Measurements from ENCODE around the gene NSUN3.
"Not testable (repeated sequence)": the region's sequence is repeated elsewhere in the genome, so short reads cannot be mapped to it uniquely, and the experiment has no call there.

The NSUN3 gene

DNA sequence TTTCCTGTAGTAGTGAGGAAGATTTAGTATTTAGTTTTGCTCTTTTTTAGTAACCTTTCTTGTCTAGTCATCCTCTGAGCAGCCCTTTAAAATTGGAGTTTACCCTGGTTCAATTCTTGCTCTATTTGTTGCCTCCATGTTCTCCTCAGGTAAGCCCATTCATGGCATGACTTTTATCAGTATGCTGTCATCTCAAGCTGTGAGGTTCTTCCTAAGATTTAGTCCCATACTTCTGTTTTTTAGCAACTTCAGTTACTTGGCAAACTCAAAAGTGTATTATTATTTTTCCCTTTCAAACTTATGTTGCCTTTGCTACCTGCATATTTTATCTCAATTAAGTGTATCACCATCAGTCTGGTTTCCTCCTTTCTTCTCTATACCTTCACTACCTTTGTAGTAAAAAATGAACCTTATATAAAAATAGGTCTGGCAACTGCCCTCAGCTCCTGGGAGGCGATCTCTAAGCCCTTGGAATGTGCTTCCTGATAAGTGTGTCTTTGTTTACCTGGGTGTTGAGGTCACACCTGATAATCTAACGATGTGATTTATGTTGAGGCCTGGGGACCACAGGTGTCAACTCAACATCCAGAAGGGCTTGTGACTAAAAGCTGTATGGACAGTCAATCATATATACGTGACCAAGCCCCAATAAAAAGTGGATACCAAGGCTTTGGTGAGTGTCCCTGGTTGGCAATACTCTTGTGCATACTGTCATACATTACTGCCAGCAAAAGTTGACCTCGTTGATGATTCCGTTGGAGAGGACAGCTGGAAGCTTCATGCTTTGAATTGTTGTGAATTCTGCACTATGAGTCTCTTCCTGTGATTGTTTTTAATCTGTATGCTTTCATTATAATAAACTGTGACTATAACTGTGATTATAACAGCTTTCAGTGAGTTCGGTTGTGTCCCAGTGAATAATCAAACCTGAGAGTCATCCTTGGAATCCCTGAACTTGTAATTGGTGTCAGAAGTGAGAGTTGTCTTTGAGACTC, 3.9 kb downstream of the NSUN3 start:
- DNase-seq (ENCODE audit: low read depth in 1 of 2, low spot score in 1 of 2) = no peak

DNA sequence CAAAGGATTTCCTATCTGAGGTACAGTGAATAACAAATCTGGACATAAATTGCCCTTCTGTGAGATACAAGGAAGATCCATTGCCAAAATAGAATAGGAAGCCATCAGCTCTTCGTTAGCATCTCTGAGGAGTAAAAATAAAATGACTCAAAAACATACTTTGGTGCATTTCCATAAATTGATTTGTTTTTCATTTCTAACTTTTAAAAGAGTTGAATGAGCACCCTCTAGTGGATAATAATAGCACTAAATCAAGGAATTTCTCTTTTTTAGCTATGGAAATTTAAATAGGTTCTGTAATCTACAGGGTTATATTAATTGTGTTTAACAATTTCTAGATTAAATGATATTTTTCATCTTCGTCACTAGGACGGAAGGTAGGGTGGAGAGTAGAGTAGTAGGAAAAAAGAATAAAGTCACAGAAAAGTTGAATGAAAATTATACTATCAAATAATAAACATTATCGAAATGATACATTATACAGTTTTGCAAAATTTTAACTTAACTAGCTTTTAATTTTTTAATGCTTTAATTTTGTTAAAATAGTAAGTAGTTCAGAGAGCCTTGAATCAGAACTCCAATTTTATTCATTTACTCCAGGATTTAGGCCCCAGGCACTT, 6.4 kb downstream of the NSUN3 start:
- no peak for DNase-seq (ENCODE audit: low read depth in 1 of 2, low spot score in 1 of 2)

DNA sequence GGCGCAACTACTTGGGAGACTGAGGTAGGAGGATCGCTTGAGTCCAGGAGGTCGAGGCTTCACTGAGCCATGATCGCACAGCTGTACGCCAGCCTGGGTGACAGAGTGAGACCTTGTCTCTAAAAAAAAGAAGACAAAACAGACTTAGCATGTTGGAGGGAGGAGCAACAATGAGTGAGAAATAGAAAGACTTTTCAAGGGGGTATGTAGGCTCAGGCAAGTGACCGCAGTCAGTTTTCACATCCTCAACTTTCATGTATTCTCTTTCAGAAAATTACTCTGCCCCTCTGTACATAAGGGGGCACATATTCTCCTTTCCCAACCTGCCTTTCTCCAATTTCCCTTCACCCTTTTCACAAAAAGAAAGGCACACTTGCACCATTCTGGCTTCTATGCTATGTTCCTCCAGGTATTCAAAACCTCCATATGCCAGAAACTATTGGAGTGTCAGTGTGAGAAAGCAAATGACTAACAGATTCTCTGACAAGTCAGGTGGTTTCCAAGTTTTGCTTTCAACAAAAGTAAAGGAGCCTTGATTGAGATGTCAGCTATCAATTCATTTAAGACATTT, 7.6 kb downstream of the NSUN3 start:
- DNase-seq (ENCODE audit: low read depth in 1 of 2, low spot score in 1 of 2) = no peak

DNA sequence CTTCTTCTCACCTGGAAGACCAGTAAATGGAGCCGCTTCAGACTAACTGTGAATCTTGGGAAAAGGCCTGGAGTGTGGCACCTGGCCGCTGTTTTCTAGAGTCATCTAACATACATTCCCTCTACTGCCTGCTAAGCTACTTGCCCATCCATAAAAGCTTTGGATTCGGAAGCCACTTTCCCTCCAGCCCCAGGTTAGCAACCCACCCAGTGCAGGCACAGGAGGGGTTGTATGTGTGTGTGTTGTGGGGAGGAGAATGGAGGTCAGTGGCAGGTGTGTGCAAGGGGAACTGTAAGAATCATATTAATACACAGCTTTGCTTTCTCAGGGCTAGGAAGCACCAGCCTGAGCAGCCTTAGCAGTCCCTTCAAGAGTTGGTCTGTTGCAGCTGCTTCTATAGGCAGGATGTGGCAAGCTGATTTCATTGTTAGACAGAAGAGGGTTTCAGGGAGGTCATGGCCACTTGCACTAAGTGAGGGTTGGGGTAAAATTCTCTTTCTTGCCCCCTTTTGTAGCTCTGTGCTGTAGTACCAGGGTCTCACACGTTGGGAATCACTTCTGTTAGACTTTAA, 8.9 kb downstream of the NSUN3 start:
- no peak for DNase-seq (ENCODE audit: low read depth in 1 of 2, low spot score in 1 of 2)

DNA sequence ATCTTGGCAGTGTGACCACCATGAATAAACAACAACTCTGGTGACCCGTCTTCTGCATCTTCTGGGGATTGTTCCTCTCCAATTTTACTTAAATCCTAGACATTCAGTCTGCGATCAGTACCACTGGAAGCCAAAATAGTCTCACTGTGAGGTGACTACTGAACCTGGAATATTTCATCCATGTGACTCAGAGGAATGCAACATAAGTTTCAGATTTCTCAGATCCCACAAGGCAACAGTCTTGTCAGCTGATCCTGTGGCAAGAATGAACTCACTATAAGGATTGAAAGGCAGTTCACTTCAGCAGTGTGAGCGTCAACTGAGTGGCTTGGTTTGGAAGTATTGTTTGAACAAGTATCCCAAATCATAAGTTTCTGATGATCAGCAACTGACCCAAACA, 13.2 kb downstream of the NSUN3 start:
- no peak for DNase-seq (ENCODE audit: low read depth in 1 of 2, low spot score in 1 of 2)

DNA sequence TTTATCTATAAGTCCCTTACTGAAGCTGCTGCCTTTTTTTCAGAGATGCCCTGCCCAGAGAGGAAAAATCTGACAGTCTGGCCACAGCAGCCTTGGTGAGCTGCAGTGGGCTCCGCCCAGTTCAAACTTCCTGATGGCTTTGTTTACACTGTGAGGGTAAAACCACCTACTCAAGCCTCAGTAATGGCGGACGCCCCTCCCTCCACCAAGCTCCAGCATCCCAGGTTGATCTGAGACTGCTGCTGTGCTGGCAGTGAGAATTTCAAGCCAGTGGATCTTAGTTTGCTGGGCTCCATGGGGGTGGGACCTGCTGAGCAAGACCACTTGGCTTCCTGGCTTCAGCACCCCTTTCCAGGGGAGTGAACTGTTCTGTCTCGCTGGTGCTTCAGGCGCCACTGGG, 17.7 kb downstream of the NSUN3 start:
- not testable (repeated sequence) for DNase-seq (ENCODE audit: low read depth in 1 of 2, low spot score in 1 of 2)

DNA sequence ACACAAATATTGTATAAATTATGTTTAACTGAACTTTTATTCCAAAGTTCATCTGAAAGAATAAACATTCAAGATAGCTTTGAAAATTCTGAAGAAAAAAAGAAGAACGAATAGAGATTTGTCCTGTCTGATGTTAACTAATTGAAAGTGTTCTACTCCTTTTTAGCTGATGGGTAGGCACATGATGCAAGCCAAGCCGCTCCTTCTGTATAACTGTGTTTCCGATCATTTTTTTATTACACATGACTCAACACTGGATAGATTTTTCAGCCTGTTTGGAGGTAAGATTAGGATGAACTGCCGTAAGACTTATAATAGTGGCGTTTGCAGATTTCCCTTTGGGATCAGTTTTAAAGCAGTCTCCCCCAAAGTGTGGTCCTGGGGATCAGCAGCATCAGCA, 19.0 kb downstream of the NSUN3 start:
- no peak for DNase-seq (ENCODE audit: low read depth in 1 of 2, low spot score in 1 of 2)

DNA sequence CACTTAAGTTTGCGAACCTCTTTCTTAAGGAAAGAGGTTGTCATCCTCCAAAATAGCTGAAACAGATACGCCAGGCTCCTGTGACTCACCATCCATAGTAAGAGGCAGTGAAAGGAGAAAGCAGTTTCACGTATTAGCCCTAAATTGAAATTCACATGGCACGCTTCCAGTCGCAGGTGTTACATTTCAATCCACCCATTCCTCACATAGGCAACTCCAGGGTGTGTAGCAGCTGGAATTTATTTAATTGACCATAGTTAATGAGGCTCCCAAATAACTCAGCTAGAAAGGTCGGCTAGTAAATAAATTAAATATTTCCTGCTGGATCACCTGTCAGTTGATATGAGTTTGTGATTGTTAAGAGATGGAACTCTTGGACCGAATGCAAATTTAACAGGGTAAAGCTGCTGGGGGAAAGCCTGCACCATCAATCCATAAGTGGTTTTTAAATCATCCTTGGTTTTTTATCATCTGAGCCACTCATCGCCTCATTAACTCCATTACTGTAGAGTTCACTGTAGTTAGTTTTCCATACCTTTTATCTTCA, 19.6 kb downstream of the NSUN3 start:
- DNase-seq (ENCODE audit: low read depth in 1 of 2, low spot score in 1 of 2) = no peak

DNA sequence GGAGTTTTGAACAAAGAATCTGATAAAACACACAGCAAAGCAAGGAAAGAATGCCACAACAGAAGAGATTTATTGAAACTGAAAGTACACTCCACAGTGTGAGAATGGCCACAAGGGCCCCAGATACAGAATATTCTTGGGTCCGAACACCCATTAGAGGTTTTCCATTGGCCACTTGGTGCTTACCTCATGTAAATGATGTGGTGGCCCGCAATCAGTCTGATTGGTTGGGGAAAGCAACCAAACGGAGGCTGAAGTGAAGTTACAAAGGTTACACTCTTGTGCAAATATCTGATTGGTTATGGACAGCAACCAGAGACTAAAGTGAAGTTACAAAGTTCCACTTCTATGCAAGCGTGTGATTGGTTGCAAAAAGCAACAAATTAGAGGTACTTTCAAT, 20.4 kb downstream of the NSUN3 start:
- no peak for DNase-seq (ENCODE audit: low read depth in 1 of 2, low spot score in 1 of 2)

DNA sequence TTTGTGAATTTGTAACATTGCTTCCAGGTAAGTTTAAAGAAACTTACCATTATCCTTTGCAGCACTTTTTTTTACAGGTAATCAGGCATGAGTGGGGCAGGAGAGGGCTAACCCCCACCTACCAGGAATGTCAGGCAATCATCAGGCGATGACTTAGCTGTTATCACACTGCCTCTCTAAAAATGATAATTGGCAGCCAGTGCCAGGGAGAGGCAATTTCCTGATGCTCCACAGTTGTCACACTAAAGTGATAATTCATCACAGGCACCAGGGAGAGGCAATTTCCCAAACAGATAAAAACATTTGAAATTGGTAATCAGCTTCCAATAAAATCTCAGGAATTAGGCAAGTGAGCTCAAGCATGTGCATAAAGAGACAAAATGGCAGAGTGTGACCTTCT, 26.3 kb downstream of the NSUN3 start:
- no peak for DNase-seq (ENCODE audit: low read depth in 1 of 2, low spot score in 1 of 2)

DNA sequence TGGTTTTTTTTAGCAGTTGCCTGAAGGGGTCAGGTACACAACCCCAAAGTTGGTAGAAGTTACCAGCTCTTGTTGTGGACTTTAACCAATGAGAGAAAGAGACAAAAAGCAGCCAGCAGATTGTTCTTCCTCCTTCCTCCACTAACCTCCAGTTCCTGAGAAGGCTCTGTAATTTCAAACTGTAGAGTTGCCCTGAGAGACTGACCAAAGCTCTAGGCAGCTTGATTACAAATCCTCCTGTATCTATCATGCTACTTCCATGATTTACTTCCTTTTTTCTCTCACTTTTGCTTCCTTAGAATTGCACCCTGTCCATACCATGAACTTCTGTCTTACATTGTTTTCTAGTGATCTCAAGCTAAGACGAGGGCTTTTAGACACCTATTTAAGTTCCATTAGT, 29.2 kb downstream of the NSUN3 start:
- no peak for DNase-seq (ENCODE audit: low read depth in 1 of 2, low spot score in 1 of 2)

DNA sequence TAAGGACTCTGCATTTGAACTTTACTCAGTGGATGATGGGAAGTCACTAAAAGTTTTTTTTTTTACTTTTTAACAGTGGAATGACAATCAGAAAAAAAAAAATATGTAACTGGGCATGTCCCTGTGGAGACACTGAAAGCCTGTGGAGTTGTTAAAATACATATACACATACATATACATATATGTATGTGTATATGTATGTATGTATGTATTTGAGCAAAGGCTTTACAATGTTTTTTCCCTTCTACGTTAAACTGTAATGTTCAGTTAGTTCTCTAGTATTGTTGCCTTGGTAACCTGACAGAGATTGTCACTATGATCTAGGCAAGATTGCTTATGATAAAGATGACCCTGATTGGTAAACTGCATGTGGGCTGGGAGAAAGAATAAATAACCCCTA, 30.3 kb downstream of the NSUN3 start:
- no peak for DNase-seq (ENCODE audit: low read depth in 1 of 2, low spot score in 1 of 2)

DNA sequence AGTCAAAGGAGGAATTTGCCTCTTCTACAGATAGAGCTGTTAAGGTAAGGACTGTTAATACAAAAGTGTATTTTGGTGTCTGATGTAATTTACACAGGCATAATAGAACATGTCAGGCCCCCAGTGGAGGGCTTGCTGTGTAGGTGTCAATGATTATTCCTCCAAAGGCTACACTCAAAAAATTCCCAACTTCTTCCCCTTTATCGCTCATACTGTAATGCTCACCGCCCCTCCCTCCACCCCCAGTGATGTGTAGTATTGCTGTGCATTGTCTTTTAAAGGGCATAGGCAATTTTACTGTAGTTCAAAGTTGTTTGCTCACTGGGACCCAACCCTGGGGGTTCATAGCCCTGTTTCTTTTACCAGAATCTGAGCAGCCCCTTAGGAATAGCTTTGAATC, 32.2 kb downstream of the NSUN3 start:
- DNase-seq (ENCODE audit: low read depth in 1 of 2, low spot score in 1 of 2) = no peak

DNA sequence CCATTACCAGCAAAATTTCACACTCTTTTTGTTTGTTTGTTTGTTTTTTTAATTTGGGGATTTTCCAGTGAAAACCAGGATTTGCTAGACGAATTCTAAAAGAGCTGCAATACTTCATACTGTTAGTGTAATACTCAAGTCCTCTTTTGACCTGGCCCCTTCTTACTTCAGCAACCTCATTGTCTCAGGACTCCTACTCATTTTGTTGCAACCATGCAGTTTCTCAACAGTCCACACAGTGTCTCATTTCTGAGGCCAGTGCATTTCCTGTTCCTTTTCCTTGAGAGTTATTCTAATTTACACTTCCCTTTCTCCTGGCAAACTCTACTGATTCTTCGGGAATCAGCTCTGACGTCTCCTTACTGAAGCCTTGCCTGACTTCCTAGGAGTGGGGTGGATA, 35.6 kb downstream of the NSUN3 start:
- no peak for DNase-seq (ENCODE audit: low read depth in 1 of 2, low spot score in 1 of 2)

DNA sequence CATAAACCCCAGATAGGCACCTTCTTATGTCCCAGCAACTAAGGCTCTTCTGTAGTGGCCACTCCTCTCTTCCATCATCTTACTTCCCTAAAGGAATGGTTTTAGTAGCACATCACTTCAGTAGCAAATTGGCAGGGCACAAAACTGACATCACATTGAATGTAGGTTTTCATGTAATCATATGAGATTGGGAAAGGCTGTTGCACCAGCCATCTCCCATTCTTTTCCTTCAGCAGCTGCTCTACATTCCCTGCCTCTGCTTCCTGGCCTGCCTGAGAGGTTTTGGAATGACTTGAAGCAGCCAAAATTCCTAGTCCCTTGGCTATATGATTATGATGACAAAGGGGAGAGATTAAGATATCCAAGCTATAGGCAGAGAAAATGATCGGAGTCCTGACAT, 36.5 kb downstream of the NSUN3 start:
- no peak for DNase-seq (ENCODE audit: low read depth in 1 of 2, low spot score in 1 of 2)

DNA sequence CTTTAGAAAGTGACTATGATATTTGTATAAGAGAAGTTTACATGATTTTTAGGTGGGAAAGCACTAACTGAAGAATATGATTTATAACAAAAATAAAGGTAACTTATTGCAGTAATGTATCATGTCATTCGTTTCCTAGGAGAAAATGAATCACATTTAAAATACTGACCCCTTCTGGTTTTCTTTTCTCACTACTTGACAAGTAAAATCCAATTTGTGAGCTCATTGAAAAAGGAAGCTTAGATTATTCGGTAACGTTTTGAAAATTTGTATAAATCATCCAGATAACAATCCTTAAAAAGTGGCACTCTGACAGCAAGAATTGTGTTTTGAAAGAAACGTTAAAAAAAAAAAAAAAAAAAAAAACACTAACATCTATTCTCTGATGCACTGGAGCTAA, 39.0 kb downstream of the NSUN3 start:
- no peak for DNase-seq (ENCODE audit: low read depth in 1 of 2, low spot score in 1 of 2)

DNA sequence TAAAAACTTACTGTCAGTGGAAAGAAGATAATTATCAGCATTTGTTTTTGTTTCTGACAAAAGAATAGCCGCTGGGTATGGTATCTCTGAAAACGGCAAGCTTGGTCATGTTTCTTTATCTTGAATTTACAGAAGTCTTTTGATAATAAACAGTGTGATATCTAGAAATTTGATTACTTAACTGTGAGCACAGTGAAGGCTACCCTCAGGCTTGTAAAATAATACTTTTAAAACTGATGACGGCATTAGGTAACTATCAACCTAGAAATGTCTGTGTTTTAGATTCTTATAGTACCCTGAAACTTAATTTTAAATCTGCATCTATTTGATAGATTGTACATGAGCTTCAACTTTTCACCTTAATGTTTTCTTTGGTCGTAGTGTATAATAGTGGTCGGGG, 43.4 kb downstream of the NSUN3 start:
- DNase-seq (ENCODE audit: low read depth in 1 of 2, low spot score in 1 of 2) = no peak

DNA sequence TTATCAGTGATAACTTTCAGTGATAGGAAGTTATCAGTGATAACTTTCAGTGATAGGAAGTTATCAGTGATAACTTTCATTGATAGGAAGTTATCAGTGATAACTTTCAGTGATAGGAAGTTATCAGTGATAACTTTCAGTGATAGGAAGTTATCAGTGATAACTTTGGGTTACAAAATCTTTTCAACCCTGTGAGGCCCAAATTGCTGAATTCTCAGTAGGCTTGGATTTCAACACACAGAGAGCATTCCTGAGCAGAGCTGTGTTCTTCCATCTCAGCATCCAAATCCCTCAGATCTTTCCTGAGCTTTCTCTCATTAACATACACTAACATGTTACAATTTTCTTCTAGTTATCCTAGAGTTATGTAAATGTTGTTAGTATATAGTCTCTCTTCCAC, 47.4 kb downstream of the NSUN3 start:
- not testable (repeated sequence) for DNase-seq (ENCODE audit: low read depth in 1 of 2, low spot score in 1 of 2)

DNA sequence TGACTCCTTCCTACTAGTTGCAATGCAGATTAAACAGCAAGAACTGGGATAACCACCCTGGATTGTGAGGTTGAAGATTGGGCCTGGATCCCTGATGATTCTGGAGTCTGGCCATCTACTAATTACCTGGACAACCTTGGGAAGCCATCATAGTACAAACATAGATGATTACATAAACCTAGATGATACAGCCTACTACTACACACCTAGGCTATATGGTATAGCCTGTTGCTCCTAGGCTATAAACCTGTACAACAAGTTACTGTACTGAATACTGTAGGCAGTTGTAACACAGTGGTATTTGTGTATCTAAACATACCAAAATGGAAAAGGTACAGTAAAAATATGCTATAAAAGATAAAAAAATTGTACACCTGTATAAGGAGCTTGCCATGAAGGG, 48.0 kb downstream of the NSUN3 start:
- DNase-seq (ENCODE audit: low read depth in 1 of 2, low spot score in 1 of 2) = no peak

DNA sequence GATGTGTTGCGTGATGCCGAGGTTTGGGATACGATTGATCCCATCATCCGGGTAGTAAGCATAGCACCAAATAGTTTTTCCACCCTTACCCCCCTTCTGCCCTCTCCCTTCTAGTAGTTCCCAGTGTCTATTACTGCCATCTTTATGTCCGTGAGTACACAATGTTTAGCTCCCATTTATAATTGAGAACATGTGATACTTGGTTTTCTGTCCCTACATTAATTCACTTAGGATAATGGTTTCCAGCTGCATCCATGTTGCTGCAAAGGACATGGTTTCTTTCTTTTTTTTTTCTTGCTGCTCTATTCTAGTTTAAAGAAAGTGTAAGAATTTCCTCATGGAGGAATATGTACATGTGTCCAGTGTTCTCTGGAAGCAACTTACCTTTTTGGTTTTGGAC, 51.8 kb downstream of the NSUN3 start:
- DNase-seq (ENCODE audit: low read depth in 1 of 2, low spot score in 1 of 2) = no peak

DNA sequence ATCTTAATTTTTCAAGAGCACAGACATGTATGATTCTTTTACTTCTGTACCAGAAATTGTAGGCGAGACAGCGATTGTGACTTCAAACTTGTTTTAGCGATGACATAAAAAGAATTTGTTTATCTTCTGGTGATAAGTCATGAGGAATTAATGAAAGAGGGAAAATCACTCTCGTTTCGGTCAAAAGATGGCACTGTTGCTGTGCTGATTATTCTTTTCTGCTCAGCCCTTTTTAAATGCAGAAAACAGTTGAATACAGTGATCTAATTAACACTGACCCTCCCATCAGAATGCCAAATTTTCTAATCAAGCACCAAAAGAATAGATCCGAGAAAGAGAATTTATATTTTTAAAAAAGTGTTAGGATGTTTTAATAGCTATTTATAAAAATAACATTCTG, 52.6 kb downstream of the NSUN3 start:
- no peak for DNase-seq (ENCODE audit: low read depth in 1 of 2, low spot score in 1 of 2)

DNA sequence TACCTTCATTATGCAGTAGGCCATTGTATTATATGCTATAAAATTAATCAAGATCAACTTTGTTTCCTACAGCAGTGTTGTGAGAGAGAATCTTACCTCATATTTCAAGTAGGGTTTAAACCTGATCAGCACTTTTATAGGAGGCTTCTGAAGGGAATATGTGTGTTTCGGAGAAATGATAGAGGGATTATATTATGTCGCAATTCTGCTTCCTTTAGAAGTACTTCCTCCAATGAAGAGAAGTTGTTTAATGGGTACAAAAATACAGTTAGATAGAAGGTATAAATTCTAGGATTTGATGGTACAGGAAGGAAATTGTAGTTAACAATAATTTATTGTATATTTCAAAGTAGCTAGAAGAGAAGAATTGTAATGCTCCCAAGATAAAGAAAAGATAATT, 54.9 kb downstream of the NSUN3 start:
- DNase-seq (ENCODE audit: low read depth in 1 of 2, low spot score in 1 of 2) = no peak
